CD14-positive monocyte (primary cell): Measurements from ENCODE around the gene TSSK6. TPM values are rescaled to one million over a fixed set of nuclear protein-coding genes. Genes with fewer than 3 reads are reported as not detected.

Experiments used
- DNase-seq, 3 donors: peaks; one replicate each; pipeline ENCODE4 v3.0.0-alpha.2; 2011 to 2022
- H2AFZ ChIP-seq: 2 replicates; pipeline ENCODE4 v1.6.0; 2012; ENCODE audit warnings: mild to moderate bottlenecking, low read depth, low read length, inconsistent platforms; ENCODE audit not compliant: insufficient read depth, poor library complexity, severe bottlenecking
- H3K27ac ChIP-seq, 2 donors: 1 replicate in 1 of 2; 2 replicates in 1 of 2; pipeline ENCODE4 v1.5.1; 2012 to 2013; ENCODE audit warnings: low read length in 2 of 2, control low read depth in 1 of 2, inconsistent platforms in 1 of 2, low read depth in 1 of 2, mild to moderate bottlenecking in 1 of 2
- H3K27me3 ChIP-seq, 2 donors: one replicate each; pipeline versions ENCODE4 v1.6.0 to v1.6.1; 2011 to 2013; ENCODE audit warnings: low read length in 2 of 2; ENCODE audit not compliant: control insufficient read depth in 2 of 2, insufficient read depth in 2 of 2
- H3K36me3 ChIP-seq, 2 donors: replicated peaks in 1 of 2; 1 replicate in 1 of 2; 2 replicates in 1 of 2; pipeline versions ENCODE4 v1.5.1 to v1.6.1; 2012 to 2013; ENCODE audit warnings: low read length in 2 of 2, control low read depth in 1 of 2, inconsistent platforms in 1 of 2, mild to moderate bottlenecking in 1 of 2; ENCODE audit not compliant: insufficient read depth in 2 of 2, control insufficient read depth in 1 of 2
- H3K4me1 ChIP-seq, 2 donors: 1 replicate in 1 of 2; 2 replicates in 1 of 2; pipeline versions ENCODE4 v1.5.1 to v1.6.1; 2012 to 2013; ENCODE audit warnings: low read length in 2 of 2, control low read depth in 1 of 2, inconsistent platforms in 1 of 2, mild to moderate bottlenecking in 1 of 2, moderate library complexity in 1 of 2; ENCODE audit not compliant: insufficient read depth in 2 of 2, control insufficient read depth in 1 of 2
- H3K4me2 ChIP-seq: replicated peaks from 2 replicates; pipeline ENCODE3; 2012; ENCODE audit warnings: low read length, moderate library complexity, mild to moderate bottlenecking; ENCODE audit not compliant: poor library complexity, severe bottlenecking; ENCODE audit errors: extremely low read depth
- H3K4me3 ChIP-seq, 3 experiments: fragments of 200-600 bp in 1 of 3; sonication (generic) in 1 of 3; replicated peaks in 1 of 3; 1 replicate in 2 of 3; 2 replicates in 1 of 3; pipeline ENCODE4 v1.5.1; 2011 to 2013; ENCODE audit warnings: low read length in 3 of 3, mild to moderate bottlenecking in 3 of 3, control low read depth in 2 of 3, low read depth in 2 of 3, inconsistent platforms in 1 of 3, moderate library complexity in 1 of 3
- H3K79me2 ChIP-seq: 2 replicates; pipeline ENCODE4 v1.6.0; 2012; ENCODE audit warnings: mild to moderate bottlenecking, control low read depth, inconsistent platforms, low read length, moderate library complexity; ENCODE audit not compliant: insufficient read depth
- H3K9ac ChIP-seq: 2 replicates; pipeline ENCODE4 v1.6.0; 2017; ENCODE audit warnings: low read length, mild to moderate bottlenecking; ENCODE audit not compliant: insufficient read depth, poor library complexity, severe bottlenecking
- H3K9me3 ChIP-seq, 2 donors: replicated peaks in 1 of 2; 1 replicate in 1 of 2; 2 replicates in 1 of 2; pipeline versions ENCODE4 v1.5.1 to v1.6.1; 2012 to 2013; ENCODE audit warnings: low read length in 2 of 2, control low read depth in 1 of 2; ENCODE audit not compliant: control insufficient read depth in 1 of 2, insufficient read depth in 1 of 2
- H4K20me1 ChIP-seq: 2 replicates; pipeline ENCODE4 v1.6.0; 2012; ENCODE audit warnings: mild to moderate bottlenecking, low read length, control low read depth, moderate library complexity; ENCODE audit not compliant: insufficient read depth
- H3K27ac Mint-ChIP-seq, 7 donors: one replicate each; pipeline ENCODE4 v1.8.0; 2020; ENCODE audit warnings: mild to moderate bottlenecking in 7 of 7, mixed read lengths in 7 of 7, moderate library complexity in 6 of 7, inconsistent platforms in 2 of 7
- H3K27me3 Mint-ChIP-seq, 3 donors: one replicate each; pipeline ENCODE4 v1.8.0; 2021 to 2022; ENCODE audit warnings: low read depth in 3 of 3, mild to moderate bottlenecking in 3 of 3, mixed read lengths in 3 of 3, moderate library complexity in 3 of 3, inconsistent platforms in 1 of 3
- H3K36me3 Mint-ChIP-seq, 2 donors: one replicate each; pipeline ENCODE4 v1.8.0; 2020; ENCODE audit warnings: mixed read lengths in 2 of 2, inconsistent platforms in 1 of 2, mild to moderate bottlenecking in 1 of 2
- H3K4me1 Mint-ChIP-seq: one replicate; pipeline ENCODE4 v1.8.0; 2020; ENCODE audit warnings: mild to moderate bottlenecking, mixed read lengths
- H3K4me3 Mint-ChIP-seq, 2 donors: one replicate each; pipeline ENCODE4 v1.8.0; 2020; ENCODE audit warnings: mild to moderate bottlenecking in 2 of 2, mixed read lengths in 2 of 2, moderate library complexity in 1 of 2
- H3K9me3 Mint-ChIP-seq, 7 donors: one replicate each; pipeline ENCODE4 v1.8.0; 2020 to 2022; ENCODE audit warnings: mixed read lengths in 7 of 7, mild to moderate bottlenecking in 6 of 7, moderate library complexity in 6 of 7, inconsistent platforms in 2 of 7
- WGBS: methylation state at CpG from one replicate; pipeline ENCODE4 v1.1.5; 2013; ENCODE audit warnings: missing lambda C conversion rate; ENCODE audit not compliant: insufficient coverage; 5-methylcytosine and 5-hydroxymethylcytosine counted together
- intact Hi-C, 2 donors: fragments of 100-400 bp; cut with micrococcal nuclease; formaldehyde crosslinking; loops; one replicate each; pipeline versions ENCODE4 v1.15.0 to v1.15.1; 2023
- polyA plus RNA-seq, 3 donors: library from polyadenylated mRNA; depleted of rRNA in 1 of 3; unstranded in 2 of 3; stranded (reverse) in 1 of 3; fragments of 300-500 nt in 2 of 3; fragments of >200 nt in 1 of 3; fragmentation: Illumina TruSeq in 2 of 3; gene quantifications; 1 replicate in 2 of 3; 2 replicates in 1 of 3; pipeline ENCODE4 v1.2.3, GENCODE V29; 2012 to 2021
- TF ChIP-seq, protein P1 (sequence below): fragments of 200-600 bp; IDR thresholded peaks from one replicate; pipeline ENCODE4 v1.8.0; 2022; ENCODE audit warnings: antibody characterized with exemption, mild to moderate bottlenecking

Gene TSSK6
- polyA plus RNA-seq, 3 donors, result 0.27 to 0.80 TPM; not detected in 1

DNA sequence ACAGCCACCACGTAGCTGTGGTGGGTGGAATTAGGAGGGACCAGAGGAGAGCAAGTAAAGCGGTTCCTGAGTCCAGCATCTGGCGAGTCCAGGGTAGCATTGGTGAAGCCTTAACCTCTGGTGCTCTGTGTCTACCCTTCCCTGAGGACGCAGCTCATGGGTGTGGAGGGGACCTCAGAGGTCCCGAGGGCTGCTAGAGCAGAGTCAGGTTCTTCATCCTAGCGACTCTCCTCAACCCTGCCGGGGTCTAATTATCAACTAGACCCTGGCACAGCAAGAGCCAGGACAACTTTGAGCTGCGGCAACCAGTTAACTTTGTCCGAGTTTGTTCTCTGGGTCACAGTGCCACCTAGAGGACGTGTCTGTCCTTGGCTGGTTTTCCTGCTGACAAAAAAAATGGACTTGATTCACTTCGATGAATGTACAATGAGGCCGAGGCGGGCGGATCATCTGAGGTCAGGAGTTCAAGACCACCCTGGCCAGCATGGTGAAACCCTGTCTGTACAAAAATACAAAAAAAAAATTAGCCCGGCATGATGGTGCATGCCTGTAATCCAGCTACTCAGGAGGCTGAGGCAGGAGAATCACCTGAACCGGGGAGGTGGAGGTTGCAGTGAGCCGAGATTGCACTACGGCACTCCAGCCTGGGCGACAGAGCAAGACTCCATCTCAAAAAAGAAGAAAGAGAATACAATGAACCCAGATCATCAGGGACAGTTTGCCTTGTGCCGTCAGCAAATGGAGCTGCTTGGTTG lies 25.0 kb downstream of the TSSK6 start:
- Histone ChIP-seq H3K79me2 (peaks cover 71% of the 10 kb centered on the region), H3K4me3 (no peak overlapping the region), H2AFZ (peak overlapping the region; percentile 24), H4K20me1 (peaks cover 43% of the 10 kb centered on the region), H3K27ac (peak overlapping the region; percentile 87 to 94), H3K36me3 (peaks cover 35 to 61% of the 10 kb centered on the region in 2 donors), H3K9ac (no peak overlapping the region), H3K4me2 (no peak overlapping the region), H3K27me3 (no peaks in the 10 kb centered on the region), H3K4me1 (peaks cover 23 to 32% of the 10 kb centered on the region in 2 donors), H3K9me3 (no peaks in the 10 kb centered on the region)
- TF ChIP-seq, protein P1, sequence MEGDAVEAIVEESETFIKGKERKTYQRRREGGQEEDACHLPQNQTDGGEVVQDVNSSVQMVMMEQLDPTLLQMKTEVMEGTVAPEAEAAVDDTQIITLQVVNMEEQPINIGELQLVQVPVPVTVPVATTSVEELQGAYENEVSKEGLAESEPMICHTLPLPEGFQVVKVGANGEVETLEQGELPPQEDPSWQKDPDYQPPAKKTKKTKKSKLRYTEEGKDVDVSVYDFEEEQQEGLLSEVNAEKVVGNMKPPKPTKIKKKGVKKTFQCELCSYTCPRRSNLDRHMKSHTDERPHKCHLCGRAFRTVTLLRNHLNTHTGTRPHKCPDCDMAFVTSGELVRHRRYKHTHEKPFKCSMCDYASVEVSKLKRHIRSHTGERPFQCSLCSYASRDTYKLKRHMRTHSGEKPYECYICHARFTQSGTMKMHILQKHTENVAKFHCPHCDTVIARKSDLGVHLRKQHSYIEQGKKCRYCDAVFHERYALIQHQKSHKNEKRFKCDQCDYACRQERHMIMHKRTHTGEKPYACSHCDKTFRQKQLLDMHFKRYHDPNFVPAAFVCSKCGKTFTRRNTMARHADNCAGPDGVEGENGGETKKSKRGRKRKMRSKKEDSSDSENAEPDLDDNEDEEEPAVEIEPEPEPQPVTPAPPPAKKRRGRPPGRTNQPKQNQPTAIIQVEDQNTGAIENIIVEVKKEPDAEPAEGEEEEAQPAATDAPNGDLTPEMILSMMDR, result peak; percentile 75
- H3K27ac Mint-ChIP-seq, result peak overlapping the region; percentile 94 to 97 (median 96)
- peaks cover 0 to 3% (median 1%) of the 10 kb centered on the region in 3 donors for H3K27me3 Mint-ChIP-seq
- peaks cover 39% of the 10 kb centered on the region for H3K4me1 Mint-ChIP-seq
- H3K4me3 Mint-ChIP-seq, result no peak overlapping the region
- H3K9me3 Mint-ChIP-seq, result no peaks in the 10 kb centered on the region
- DNase-seq, result peak; percentile 74 to 83 (median 80)
- intact Hi-C loops, result loop anchor here in 1 of 2 donors (2.0 to 5.0 kb wide), 2 partner anchors 124 to 343 kb away; no protein-coding TSS in a partner anchor
- 27% methylated on average over 16 of the region's 20 CpGs for WGBS
- H3K36me3 Mint-ChIP-seq, result peaks cover 35 to 66% of the 10 kb centered on the region in 2 donors

DNA sequence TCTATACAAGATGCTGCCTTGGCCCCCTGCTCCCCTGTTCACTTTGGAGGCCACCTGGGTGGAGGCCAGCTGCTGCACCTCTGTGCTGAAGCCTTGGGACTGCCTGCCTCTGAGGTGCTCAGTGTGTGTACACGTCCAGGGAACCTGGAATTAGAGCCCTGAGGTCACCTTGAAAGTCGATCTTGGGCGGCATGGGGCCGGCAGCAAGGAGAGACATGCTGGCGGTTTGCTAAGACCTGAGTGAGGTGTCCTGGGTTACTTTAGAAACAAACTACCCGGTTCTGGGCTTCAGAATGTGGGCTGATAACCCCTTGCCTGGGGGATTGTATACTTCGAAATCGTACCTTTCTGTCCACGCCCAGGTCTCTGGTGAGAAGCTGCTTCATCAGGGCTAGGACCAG lies 25.5 kb downstream of the TSSK6 start:
- DNase-seq, result no peak
- peak overlapping the region; percentile 94 to 97 (median 96) for H3K27ac Mint-ChIP-seq
- H3K27me3 ChIP-seq, result no peaks in the 10 kb centered on the region
- TF ChIP-seq, protein P1, result no peak
- peaks cover 42% of the 10 kb centered on the region for H4K20me1 ChIP-seq
- peaks cover 23 to 32% of the 10 kb centered on the region in 2 donors for H3K4me1 ChIP-seq
- intact Hi-C loops, result loop anchor here (2.0 to 5.0 kb wide), 3 partner anchors 83 to 343 kb away; partner anchors contain the start of gene GATAD2A (in 1 of the 2)
- H3K27ac ChIP-seq, result peak overlapping the region; percentile 87 to 94
- no peak overlapping the region for H3K9ac ChIP-seq
- no peaks in the 10 kb centered on the region for H3K9me3 Mint-ChIP-seq
- H3K36me3 Mint-ChIP-seq, result peaks cover 34 to 62% of the 10 kb centered on the region in 2 donors
- peak overlapping the region; percentile 67 for H3K4me2 ChIP-seq
- H3K4me3 Mint-ChIP-seq, result peak overlapping the region in 1 of 2 donors; percentile 20
- peak overlapping the region; percentile 24 for H2AFZ ChIP-seq
- H3K4me1 Mint-ChIP-seq, result peaks cover 39% of the 10 kb centered on the region
- WGBS, result 86% methylated on average over 9 of the region's 9 CpGs
- no peaks in the 10 kb centered on the region for H3K9me3 ChIP-seq
- peak overlapping the region in 1 of 3 experiments; percentile 63 for H3K4me3 ChIP-seq
- H3K79me2 ChIP-seq, result peaks cover 74% of the 10 kb centered on the region
- peaks cover 37 to 59% of the 10 kb centered on the region in 2 donors for H3K36me3 ChIP-seq
- peaks cover 0 to 4% (median 0%) of the 10 kb centered on the region in 3 donors for H3K27me3 Mint-ChIP-seq
